ENCODE data around the gene ARFGEF3. TPM values are rescaled to one million over a fixed set of nuclear protein-coding genes. Genes with fewer than 3 reads are reported as not detected.
A peak's percentile ranks its signal among the peaks of the same experiment; 100 is the strongest.

The ARFGEF3 gene
- total RNA-seq, 1 donor from 2014 or later = 13.8 TPM

DNA sequence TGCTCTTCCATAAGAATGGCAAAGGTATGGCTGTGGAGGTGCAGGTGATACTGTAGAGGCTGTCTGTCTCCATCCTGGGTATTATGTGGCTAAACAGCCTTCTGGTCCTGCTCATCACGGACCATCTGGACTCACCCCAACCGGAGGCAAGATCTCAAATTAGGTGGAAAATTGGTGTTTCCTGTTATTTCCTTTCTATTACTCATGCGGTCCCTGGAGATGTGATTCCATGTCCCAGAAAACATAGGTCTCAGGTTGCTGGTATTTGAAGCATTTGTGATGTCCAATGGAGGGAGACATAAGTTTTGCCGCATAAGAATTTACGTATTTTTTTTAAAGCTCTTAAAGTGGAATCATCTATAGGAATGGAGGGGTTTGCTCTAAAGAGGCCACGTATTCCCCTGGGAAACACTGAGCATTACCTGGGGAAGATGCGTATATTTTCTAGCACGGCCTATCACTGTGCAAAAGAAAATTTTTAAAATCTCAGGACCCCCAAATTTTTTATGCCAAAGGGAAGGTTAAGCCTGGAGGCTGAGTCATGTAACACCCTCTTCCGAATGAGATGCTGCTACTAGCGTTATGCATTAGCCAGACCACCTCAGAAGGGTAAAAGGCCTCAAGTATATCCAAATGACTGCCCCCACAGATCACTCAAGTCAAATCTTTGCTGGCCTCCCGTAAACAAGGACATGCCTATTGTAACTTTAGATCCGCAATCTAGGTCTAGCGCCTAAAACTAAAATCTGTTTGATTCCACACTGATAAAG, 78.9 kb downstream of the ARFGEF3 start:
- DNase-seq (ENCODE audit: low read depth) = no peak

DNA sequence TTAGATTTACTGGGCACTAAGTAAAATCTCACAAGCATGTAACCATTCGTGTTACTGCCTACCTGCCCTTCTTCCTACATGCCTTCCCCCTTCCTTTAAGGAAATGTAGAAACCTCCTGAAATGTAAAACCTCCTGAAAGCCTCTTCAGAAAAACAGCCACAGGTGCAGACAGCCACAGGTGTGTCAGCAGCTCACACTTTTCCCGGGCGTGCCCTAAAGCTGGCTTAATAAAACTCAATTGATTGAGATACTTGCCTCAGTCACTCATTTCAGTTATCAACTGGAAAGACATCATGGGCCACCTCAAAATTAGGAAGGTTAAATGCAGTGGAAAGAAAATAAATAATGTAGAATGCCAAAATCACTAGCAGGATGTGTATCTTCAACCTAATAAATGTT, 79.6 kb downstream of the ARFGEF3 start:
- no peak for DNase-seq (ENCODE audit: low read depth)

DNA sequence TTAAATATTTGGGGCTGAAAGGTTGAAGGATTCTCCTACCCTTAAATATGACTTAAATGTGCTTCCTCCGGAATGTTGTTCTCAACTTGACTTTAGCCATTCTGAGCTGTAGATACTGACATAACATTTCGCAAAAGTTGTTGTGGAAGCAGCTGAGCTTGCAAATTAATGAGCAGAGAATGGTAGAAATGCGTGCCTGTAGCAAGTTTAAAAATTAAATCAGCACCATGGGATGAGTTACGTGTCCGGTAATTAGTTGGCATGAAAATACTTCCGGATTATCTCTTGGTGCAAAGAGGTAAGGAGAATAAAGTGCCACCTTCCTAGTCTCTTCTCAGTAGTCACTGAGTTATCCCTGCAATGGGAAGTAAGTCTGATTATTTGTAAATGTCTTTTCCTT, 80.2 kb downstream of the ARFGEF3 start:
- no peak for DNase-seq (ENCODE audit: low read depth)

DNA sequence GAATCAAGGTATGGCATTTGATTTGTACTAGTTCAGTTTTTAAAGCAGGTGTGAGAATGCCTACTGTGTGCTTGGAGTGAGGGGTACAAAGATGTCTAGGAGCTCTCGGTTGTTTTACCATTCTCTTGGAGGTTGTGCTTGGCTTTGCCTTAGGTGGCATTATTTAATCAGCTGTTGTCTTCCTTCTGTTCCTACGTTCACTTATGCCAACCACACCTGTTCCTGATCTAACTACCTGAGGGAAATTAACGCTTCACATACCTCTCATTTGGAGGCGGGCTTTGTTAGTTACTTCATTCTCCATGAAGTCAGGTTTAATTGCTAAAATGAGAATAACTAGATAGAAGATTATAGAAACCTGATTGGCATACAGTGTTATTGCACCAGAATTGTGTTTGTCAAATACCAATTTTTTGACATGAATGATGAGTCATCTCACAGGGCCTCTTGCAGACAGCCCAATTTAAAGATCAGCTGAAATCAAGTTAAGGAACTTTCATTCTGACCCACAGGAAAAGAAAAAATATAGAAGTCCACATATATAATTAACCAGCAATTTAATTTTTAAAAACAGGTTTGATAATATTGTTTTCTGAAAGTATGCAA, 81.4 kb downstream of the ARFGEF3 start:
- no peak for DNase-seq (ENCODE audit: low read depth)

DNA sequence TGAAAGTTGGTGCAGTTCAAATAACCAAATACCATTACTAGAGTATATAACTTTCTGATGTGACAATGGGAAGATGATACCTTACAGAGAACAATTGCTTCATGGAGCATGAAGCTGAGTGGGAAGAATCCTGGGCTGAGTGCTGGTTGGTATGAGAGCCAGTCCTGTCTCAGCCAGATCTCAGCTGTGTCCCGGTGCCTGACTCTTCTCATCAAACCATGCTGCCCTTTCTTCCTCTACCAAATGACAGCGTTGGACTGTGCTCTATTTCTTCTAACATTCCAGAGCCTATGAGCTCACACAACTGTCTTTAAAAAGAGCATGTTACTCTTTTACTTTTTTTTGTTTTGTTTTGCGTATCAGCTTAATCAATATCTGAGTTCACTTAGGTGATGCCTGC, 84.0 kb downstream of the ARFGEF3 start:
- DNase-seq (ENCODE audit: low read depth) = no peak

DNA sequence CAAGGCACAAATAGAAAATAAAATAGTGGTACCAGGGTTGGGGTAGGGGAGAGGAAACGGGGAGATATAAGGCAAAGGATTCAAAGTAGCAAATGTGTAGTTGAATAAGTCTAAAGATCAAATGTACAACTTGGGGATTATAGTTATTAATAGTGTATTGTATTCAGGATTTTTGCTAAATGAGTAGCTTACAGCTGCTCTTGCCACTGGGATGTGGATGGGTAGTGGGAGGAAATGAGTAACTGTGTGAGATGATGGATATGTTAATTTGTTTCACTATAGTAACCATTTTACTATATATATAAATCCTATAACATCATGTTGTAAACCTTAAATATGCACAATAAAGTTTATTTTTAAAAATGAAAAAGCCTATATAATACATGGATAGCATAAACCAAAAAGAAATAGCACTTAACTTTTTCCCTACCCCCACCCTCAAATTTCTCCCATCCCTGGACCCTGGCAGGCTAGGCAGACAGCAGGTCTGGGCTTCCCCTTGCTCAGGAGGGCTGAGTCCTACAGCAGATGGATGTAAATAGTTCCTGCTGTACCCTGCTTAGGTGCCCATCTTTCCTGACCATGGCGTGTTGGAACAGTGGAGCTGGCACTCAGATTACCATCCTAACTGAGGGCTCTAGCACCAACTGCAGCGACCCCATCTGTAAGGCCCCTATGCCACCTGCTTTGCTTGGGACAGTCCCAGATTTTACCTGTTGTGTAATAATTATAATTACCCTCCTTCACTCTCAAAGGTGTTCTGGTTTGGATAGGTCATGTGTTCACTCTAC, 85.1 kb downstream of the ARFGEF3 start:
- no peak for DNase-seq (ENCODE audit: low read depth)

DNA sequence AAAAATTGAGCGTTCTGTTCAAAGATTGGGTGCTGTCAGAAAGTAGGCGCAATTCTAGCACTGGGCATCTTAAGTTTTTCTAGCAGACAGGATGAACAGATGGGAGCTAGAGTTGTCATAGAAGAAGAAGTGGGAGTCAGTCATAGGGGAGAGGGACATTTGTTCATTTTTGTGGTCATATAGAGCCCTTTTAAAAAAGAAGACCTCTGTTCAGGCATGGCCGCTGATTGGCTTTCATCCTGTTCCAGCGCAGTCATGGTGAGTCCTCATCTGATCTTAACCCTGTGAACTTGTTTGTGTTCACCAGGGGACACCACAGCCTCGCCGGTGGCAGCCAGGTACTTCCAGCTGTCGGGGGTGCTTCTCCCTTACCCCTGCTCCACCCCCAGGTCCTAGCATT, 86.3 kb downstream of the ARFGEF3 start:
- DNase-seq (ENCODE audit: low read depth) = no peak

DNA sequence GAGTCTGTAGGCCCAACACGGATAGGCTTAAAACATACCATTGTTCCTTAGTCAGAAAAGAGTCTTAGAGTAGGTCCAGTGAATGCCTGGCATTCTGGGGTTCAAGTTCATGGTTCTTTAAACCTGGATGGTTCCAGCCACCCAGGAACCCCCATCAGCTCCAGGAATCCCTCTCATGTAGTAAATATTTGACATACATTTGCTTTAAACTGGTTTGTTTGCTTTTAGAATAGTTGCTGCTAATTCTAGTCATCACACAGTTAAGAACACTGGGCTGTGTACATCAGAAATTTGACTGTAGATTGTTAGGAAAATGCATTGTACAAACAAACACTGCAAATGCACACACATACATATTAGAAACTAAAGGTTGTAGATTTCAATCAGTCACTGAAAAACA, 87.1 kb downstream of the ARFGEF3 start:
- DNase-seq (ENCODE audit: low read depth) = peak; percentile 29

DNA sequence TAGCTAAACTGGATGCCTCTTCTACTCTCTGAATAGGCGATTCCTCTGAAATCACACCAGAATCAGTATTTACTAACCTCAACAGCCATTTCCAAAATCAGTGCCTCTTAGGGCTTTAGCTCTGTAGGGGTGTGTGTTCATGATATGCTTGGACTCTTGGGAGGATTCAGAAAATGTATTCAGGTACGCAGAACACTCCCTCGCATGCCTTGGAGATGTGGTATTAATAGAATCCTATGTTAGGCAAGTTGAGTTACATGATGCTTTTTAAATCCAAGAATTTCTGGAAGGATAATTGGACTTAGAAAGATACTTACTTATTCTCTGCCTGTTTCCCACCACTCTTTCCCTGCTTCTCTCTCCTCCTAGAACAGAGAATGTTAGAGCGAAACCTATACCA, 88.3 kb downstream of the ARFGEF3 start:
- no peak for DNase-seq (ENCODE audit: low read depth)

DNA sequence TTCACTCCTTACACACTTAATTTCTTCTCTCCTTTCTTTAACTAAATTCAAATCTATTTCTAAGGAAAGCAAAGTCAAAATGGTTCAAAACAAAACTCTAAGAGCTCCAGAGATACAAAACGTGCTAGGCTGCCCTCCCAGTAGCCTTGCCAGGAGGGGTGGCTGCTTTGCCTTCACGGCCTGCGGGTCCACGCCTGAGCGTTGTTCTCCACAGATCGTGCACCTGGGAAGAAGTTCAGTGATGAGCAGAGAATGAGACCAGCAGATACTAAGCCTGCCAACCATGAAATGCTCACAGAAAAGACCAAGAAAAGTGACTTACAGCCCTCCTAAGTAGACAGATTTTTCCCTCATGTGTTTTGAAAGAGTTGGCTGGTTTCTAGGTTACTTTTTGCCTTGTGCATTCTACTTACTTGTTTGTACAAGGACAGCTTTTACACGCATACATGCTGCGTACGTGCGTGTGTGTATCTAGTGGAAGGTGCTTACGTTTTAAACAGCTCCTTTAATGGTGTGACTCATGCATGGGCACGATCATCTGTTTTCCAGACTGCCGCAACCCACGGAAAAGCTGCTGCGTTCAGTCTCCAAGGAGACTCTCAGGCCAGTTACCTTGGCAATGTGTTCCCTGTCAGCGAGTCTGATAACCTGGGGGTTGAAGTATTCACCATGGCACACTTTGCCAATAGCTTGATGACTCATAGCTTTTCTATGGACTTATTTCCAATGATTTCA, 88.9 kb downstream of the ARFGEF3 start:
- peak; percentile 95 for DNase-seq (ENCODE audit: low read depth)

DNA sequence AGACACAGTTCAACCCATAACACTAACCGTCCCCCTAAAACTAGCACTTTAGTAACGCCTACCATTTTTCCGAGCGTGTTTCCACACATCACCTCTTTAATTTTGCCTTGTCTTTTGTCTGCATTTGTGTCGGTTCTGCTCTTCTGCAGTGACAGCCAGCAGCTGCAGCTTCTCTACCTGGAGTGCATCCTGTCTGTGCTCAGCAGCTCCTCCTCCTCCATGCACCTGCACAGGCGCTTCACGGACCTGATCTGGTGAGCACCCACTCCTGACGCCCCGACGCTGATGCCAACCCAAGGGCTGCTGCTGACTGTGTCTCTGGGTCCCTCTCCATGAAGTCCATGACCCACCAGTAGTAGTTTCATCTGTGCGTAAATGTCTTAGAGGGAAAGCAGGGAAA, 92.0 kb downstream of the ARFGEF3 start:
- DNase-seq (ENCODE audit: low read depth) = no peak

DNA sequence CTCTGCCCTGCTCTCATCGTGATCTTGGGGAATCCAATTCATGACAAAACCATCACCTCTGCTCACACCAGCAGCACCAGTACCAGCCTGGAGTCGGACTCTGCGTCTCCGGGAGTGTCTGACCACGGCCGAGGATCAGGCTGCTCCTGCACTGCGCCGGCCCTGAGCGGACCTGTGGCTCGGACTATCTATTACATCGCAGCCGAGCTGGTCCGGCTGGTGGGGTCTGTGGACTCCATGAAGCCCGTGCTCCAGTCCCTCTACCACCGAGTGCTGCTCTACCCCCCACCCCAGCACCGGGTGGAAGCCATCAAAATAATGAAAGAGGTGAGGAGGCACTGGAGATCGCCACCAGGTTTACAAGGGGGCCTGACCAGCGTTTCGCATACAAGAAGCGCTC, 93.7 kb downstream of the ARFGEF3 start:
- no peak for DNase-seq (ENCODE audit: low read depth)

DNA sequence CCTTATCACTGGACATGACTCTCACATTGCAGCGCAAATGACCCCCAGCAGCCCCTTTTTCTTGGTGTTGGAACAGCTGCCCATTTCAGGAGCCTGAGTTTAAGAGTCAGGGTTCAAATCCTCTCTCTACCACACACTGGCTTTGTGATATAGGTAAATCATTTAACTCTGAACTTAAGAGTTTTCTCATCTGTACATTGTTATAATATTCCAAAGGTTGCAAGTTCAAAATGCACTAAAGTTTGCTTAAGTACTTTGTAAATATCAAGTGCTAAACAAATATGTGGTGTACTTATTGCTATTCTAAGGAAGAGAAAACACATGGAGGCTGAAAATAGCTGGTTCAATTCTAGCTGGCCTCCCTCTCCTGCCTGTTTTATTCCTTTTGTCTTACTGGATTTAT, 95.9 kb downstream of the ARFGEF3 start:
- no peak for DNase-seq (ENCODE audit: low read depth)

DNA sequence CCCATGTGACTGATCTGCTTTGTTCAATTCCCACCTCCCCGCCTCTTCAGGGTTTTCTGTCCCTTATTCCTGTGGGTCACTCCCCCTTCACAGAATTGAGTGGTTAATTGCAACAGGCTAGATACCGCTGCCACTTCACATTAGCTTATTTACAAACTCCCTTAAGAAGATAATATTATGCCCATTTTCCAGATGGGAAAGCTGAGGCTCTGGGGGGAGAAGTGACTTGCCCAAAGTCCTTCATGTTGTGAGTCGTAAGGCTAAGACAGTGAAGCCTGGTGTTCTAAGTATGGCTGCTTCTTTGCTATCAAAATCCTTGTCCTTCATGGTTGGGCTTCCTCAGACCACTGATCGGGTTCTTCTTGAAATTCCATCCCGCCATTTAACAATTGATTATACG, 96.5 kb downstream of the ARFGEF3 start:
- DNase-seq (ENCODE audit: low read depth) = no peak

DNA sequence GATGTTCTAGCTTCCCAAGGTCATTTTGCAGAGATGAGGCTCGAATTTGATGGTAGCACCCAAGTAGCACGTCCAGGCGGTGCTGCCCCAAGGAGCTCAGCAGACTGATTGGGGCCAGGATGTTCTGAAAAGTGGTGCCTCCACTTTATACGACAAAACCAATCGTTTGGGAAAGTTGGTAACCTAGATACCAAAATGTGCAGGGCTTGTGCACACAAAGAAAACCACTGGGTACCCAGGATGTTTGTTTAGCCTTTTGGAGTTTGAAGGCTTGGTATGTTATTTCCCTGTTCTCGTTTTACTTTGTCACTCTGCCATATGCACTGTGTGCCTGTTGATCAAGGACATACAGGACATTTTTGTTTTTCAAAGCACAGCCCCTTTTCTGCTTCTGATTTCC, 97.3 kb downstream of the ARFGEF3 start:
- no peak for DNase-seq (ENCODE audit: low read depth)

DNA sequence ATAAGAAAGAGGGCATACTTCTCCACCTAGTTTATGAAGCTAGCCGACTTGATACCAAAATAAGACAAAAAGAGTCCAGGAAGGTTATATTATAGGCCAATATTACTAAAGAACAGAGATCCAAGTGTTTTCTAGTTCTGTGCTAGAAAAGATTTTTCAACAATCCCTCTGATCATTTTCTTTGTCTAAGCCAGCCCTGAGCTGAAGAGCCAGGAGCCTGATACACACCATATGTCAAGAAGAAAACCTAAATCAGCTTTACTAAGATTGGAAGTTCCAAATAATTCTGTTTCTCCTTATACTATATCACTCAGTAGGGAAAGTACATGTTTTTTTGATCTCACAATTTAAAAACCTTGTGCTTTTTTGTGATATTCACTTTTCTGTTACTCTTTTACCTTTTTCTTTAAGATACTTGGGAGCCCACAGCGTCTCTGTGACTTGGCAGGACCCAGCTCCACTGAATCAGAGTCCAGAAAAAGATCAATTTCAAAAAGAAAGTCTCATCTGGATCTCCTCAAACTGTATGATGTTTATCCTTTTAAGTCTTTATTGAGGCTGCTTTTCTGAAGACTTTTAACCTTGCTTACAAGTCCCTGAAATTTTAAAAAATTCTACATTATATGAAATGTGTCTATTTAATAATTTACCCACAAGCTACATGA, 99.5 kb downstream of the ARFGEF3 start:
- DNase-seq (ENCODE audit: low read depth) = no peak

DNA sequence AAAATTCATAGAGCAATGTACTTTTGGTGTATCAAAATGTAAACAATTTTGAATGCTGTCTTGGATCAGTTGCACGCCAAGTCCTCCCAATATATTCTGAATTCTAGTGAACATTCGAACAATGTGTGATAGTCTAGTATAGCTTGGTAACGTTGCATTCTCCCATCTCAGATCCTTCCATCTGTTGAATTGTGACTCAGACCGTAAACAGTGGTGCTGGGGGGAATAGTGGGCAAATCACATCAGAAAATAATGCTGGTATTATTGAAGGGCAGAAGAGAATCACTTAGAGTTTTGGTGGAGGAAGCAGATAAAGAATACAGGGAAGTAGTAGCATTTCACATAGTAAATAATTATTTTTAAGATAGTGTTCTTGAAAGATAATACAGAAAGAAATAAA, 102.2 kb downstream of the ARFGEF3 start:
- DNase-seq (ENCODE audit: low read depth) = no peak

DNA sequence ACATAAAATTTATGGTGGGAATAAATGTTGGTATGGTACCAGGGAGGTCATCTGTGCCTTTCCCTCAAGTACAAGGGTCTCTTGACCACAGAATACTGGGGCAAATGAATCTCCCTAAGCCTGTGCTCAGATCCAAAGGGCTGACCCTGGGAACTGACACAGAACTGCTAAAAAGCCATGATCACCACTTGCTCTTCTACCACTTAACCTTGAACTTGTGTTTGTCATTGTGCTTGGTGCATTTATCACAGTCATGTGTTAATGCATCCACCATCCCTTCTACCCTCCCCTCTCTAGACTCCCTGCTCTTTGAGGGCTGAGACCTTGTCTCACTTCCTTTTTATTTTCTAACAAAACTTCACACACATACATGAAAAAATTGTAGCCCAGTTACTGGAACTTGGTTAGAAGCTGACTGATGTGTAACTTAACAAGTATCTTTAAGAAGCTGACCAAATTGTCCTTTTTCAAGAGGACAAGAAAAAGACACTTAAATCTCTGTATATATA, 102.7 kb downstream of the ARFGEF3 start:
- no peak for DNase-seq (ENCODE audit: low read depth)

DNA sequence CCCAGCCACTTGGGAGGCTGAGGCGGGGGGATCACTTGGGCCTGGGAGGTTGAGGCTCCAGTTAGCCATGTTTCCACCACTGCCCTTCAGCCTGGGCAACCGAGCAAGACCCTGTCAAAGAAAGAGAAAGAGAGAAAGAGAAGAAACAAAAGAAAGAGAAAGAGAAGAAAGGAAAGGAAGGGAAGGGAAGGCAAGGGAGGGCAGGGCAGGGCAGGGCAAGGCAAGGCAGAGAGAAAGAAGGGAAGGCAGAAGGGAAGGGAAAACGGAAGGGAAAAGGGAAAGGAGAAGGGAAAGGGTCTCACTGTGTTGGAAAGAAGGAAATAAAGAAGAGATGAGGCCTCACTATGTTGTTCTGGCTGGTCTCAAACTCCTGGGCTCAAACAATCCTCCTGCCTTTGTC, 104.4 kb downstream of the ARFGEF3 start:
- DNase-seq (ENCODE audit: low read depth) = no peak

DNA sequence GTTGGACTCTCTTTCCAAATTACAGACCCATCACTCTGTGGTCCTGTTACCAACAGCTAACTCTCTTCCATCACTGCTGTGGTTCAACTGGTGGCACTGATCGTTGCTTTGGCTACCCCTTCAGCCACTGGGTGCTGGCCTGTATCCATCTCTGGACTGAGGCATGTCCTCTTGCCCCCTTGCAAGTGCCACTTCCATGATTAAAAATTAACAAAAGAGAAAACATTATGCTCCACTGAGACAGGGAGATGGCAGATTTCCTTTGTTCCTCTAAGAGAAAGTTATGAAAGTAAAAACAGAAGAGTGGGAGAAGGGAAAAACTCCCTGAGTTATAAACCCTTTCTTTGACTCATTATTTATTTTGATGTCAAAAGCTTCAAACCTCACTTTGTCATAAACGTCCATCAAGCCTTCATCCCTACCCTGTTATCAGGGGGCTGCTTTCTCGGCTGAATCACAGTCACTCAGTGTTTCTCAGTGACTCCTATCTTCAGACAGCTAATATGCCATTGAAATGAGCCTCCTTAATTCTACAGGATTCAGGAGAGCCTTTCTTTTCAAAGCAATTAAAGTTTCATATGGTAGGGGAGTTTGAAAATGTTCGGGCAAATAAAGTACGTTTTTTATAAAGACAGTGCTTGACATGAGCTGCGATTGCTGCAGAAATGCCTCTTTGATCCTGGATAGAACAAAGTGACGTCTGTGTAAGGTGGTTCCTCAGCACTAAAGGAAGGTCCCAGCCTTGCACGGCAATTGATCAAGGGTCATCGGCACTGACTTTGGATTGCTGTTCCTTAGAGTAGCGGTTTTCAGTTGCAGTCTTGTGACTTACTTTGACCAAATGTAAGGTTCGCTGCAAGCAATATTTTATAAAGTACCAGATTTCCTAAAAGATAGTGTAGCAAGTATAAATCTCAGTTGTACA, 106.5 kb downstream of the ARFGEF3 start:
- DNase-seq (ENCODE audit: low read depth) = peak; percentile 38
